ENCODE measurements around the gene MLYCD.

- TF ChIP-seq GATA3 (IDR thresholded peaks at IDR 0.05; ENCODE audit: low read depth, low read length) (no peak), GATA2 (IDR thresholded peaks at IDR 0.05; ENCODE audit: low read depth, low read length) (no peak)
Measured at GRCh38 chr16:83914091-83914710, 15.3 kb downstream of the MLYCD start.
